ENCODE results near the gene SYT8. TPM values are rescaled to one million over a fixed set of nuclear protein-coding genes. Genes with fewer than 3 reads are reported as not detected.
"Not testable (repeated sequence)": the region's sequence is repeated elsewhere in the genome, so short reads cannot be mapped to it uniquely, and the experiment has no call there.

SYT8 gene
- total RNA-seq, 1 donor = not detected

- TF ChIP-seq CTCF (IDR thresholded peaks at IDR 0.05; ENCODE audit: insufficient read depth, low read depth, low read length) = no peak
- no peak for DNase-seq (ENCODE audit: low read depth)
- H3K4me3 ChIP-seq (ENCODE audit: low read depth, low read length) = no peak overlapping the region
Observed at GRCh38 chr11:1796413-1797011, 38.3 kb upstream of the SYT8 start.

GRCh38 chr11:1797391-1798125 lies 37.2 kb upstream of the SYT8 start:
- no peak for DNase-seq (ENCODE audit: low read depth)
- H3K4me3 ChIP-seq (ENCODE audit: low read depth, low read length) = no peak overlapping the region
- TF ChIP-seq CTCF (IDR thresholded peaks at IDR 0.05; ENCODE audit: insufficient read depth, low read depth, low read length) = no peak

- DNase-seq (ENCODE audit: low read depth) = no peak
- H3K4me3 ChIP-seq (ENCODE audit: low read depth, low read length) = no peak overlapping the region
- TF ChIP-seq CTCF (IDR thresholded peaks at IDR 0.05; ENCODE audit: insufficient read depth, low read depth, low read length) = no peak
Observed at GRCh38 chr11:1803246-1803645, 31.5 kb upstream of the SYT8 start.

- H3K4me3 ChIP-seq (ENCODE audit: low read depth, low read length); DNase-seq (ENCODE audit: low read depth): not testable (repeated sequence)
Observed at GRCh38 chr11:1803835-1804519, 30.8 kb upstream of the SYT8 start.

GRCh38 chr11:1805525-1805924 lies 29.3 kb upstream of the SYT8 start:
- no peak for TF ChIP-seq CTCF (IDR thresholded peaks at IDR 0.05; ENCODE audit: insufficient read depth, low read depth, low read length)
- DNase-seq (ENCODE audit: low read depth) = no peak

GRCh38 chr11:1807264-1807995 lies 27.4 kb upstream of the SYT8 start:
- no peak overlapping the region for H3K4me3 ChIP-seq (ENCODE audit: low read depth, low read length)

More at GRCh38 chr11:1805525-1805924, 29.3 kb upstream of the SYT8 start:
- no peak overlapping the region for H3K4me3 ChIP-seq (ENCODE audit: low read depth, low read length)

More at GRCh38 chr11:1807264-1807995, 27.4 kb upstream of the SYT8 start:
- TF ChIP-seq CTCF (IDR thresholded peaks at IDR 0.05; ENCODE audit: insufficient read depth, low read depth, low read length) = no peak
- DNase-seq (ENCODE audit: low read depth) = no peak
